ENCODE results near the gene SLC25A23.
A peak's percentile ranks its signal among the peaks of the same experiment; 100 is the strongest.

SLC25A23 gene

DNA sequence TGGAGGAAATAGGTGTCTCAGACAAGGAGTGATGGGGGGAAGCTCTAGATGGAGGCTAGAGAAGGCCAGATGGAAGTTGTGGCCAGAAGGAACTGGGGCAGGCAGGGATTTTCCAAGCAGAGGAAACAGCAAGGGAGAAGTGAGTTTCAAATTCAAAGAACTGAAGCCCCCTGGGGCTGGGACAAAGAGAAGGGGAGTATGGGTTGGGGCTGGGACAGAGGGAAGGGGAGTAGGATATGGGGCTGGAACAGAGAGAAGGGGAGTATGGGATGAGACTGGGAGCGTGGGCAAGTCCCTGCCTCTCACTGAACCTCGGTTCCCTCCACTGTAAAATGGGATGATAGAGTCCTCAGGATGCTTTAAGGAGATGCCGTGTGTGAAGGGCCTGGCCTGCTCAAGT is 64.8 kb downstream of the SLC25A23 start:
- TF ChIP-seq, protein P1, sequence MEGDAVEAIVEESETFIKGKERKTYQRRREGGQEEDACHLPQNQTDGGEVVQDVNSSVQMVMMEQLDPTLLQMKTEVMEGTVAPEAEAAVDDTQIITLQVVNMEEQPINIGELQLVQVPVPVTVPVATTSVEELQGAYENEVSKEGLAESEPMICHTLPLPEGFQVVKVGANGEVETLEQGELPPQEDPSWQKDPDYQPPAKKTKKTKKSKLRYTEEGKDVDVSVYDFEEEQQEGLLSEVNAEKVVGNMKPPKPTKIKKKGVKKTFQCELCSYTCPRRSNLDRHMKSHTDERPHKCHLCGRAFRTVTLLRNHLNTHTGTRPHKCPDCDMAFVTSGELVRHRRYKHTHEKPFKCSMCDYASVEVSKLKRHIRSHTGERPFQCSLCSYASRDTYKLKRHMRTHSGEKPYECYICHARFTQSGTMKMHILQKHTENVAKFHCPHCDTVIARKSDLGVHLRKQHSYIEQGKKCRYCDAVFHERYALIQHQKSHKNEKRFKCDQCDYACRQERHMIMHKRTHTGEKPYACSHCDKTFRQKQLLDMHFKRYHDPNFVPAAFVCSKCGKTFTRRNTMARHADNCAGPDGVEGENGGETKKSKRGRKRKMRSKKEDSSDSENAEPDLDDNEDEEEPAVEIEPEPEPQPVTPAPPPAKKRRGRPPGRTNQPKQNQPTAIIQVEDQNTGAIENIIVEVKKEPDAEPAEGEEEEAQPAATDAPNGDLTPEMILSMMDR (conservative IDR thresholded peaks at IDR 0.05) = no peak
- no peak overlapping the region for H3K27ac ChIP-seq

DNA sequence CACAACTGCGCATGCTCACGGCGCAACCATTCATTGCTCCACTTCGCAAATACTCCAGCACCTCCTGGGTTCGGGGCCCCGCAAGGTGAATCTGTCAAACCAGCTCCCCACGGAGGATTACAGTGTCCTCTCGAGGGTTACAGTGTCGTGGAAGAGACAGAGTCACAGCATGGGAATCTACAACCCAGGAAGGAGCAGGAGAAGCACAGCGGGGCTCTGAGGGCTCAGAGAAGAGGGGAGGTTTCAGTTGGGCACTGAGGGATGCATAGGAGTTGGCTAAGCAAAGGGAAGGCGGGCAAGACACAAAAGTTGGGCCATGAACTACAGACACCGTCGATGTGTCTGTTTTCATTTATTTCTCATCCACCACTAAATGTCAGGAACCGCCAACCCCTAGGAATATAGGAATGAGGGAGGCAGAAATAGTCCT is 65.6 kb downstream of the SLC25A23 start:
- H3K27ac ChIP-seq = peak overlapping the region; percentile 86
- TF ChIP-seq, protein P1 (conservative IDR thresholded peaks at IDR 0.05) = no peak

DNA sequence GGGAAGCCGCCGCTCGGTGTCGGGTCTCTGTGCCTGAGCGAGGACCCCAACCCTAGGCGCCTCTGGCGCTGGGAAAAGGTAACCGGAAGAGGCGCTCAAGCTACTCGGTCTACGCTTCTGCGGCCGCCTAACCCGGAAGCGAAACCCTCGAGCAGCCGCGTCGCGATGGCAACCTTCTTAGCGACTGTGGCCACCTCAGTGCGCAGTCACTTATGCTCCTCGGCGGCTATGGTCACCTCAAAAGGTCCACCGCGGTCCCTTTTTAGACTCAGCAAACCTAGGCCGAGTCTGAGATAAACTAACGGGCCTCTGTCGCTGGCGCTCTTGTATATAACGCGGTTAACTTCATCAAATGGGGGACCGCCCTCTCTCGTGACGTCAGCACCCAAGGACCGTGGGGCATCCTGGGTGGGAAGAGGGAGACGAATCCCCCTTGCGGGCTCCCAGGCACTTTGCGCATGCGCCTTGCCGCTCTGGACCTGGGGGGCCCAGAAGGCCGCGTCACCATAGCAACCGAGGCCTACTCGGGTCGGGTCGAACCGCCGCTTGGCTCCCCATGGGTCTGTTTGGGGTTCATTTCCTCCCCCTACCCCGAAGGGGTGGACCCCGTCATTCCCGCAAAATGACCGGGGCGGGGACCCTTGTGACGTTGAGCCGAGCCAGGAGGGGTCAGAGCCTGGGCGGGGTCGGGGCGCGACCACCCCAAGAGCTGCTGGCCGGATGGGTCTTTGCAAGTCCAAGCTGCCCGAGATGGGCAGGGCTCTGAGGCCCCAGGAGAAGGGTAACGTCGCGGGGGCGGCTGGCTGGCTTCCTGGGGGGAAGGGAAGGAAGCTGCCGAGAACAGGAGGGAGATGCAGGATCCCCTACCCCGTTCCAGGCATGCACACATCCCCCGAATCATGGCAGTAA is 66.3 kb downstream of the SLC25A23 start, which contains the start of gene GTF2F1:
GTF2F1 (minus strand) TSS at position 91 of the 909 bp plus-strand sequence. CDS start 169 bp downstream, outside the sequence.
- TF ChIP-seq, protein P1 (conservative IDR thresholded peaks at IDR 0.05) = no peak
- peak within 1 kb of the TSS; percentile 86 for H3K27ac ChIP-seq

DNA sequence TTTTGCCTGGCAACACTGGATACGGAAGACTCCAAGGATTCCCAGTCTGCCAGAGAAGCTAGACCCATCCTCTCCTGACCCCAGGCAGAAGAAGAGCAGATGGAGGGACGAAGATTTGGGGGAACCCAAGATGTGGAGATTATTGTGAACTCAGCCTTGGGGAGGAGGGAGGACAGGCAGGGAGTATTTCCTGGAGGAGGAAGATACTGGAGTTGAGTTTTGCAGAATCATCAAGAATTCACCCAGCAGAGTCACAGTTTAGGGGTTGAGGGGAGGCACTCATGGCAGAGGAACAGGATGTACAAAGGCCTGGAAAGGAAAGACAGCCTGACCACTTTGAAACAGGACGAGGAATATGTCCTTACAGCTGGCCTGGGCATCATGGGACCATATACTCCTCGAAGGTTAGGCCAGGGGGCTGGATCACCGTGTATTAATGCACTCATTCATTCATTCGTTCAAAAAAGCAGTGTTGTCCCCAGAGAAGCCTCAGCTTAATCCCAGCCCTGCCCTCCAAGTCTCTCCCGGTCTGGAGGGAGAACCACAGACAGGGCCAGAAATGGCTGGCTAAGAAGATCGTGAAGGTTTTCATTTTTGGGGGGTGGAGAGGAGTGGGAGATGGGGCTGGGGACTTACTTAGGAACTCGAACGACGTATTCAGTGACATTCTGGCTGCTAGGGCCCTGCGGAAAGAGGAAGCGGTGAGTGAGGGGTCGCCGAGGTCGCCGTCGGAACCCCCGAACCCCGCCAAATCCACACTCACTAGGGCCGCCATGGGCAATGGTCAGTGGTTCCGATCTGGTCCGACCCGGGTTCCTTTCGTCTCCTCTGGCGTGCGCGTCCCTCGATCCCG is 67.1 kb downstream of the SLC25A23 start:
- peak overlapping the region; percentile 86 for H3K27ac ChIP-seq

More for the DNA sequence above, 67.1 kb downstream of the SLC25A23 start:
- TF ChIP-seq, protein P1 (conservative IDR thresholded peaks at IDR 0.05) = no peak
